ENCODE results near the gene TRABD2B. TPM values are rescaled to one million over a fixed set of nuclear protein-coding genes. Genes with fewer than 3 reads are reported as not detected.

The TRABD2B gene
- total RNA-seq, 1 donor from 2014 or later = 6.2 TPM

DNA sequence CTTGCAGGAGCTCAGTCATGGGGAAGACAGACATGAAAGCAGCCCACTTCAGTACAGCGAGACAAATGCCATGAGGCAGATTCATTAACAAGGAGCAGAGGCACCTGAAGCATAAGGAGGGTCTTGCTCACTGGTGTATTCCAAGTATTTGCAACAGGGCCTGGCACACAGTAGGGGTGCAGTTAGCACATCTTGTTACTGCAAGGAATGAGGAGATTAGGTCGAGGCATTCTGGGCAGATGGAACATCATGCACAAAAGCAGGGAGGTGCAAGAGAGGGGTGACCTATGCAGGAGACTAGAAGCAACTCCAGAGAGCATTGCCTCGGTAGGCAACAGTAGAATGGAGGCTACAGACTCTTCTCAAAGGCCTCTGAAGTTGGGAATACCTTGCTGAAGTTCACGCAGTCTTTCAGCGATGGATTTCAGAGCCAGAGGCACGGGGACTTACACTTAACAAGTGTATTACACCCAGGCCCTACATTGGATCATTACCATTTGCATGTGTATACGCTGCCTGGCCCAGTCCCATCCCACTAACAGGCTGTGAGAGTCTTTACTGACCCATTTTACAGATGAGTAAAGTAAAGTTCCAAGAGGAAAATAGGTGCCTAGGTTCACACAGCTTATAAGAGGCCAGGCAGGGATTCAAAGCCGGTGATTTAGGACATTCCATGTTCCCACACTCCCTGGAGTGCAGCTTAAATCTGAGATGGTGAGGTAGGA is 82.1 kb downstream of the TRABD2B start:
- TF ChIP-seq, protein P1, sequence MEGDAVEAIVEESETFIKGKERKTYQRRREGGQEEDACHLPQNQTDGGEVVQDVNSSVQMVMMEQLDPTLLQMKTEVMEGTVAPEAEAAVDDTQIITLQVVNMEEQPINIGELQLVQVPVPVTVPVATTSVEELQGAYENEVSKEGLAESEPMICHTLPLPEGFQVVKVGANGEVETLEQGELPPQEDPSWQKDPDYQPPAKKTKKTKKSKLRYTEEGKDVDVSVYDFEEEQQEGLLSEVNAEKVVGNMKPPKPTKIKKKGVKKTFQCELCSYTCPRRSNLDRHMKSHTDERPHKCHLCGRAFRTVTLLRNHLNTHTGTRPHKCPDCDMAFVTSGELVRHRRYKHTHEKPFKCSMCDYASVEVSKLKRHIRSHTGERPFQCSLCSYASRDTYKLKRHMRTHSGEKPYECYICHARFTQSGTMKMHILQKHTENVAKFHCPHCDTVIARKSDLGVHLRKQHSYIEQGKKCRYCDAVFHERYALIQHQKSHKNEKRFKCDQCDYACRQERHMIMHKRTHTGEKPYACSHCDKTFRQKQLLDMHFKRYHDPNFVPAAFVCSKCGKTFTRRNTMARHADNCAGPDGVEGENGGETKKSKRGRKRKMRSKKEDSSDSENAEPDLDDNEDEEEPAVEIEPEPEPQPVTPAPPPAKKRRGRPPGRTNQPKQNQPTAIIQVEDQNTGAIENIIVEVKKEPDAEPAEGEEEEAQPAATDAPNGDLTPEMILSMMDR (IDR thresholded peaks at IDR 0.05; ENCODE audit: unreplicated experiment) = no peak
- Mint-ChIP-seq H3K27ac (no peak overlapping the region), H3K36me3 (no peaks in the 10 kb centered on the region), H3K4me1 (peaks cover 24% of the 10 kb centered on the region), H3K4me3 (no peak overlapping the region), H3K27me3 (ENCODE audit: low read depth) (peaks cover 2% of the 10 kb centered on the region), H3K9me3 (no peaks in the 10 kb centered on the region)
- no peak for DNase-seq (ENCODE audit: low spot score in 2 of 2, unreplicated experiment in 2 of 2)

DNA sequence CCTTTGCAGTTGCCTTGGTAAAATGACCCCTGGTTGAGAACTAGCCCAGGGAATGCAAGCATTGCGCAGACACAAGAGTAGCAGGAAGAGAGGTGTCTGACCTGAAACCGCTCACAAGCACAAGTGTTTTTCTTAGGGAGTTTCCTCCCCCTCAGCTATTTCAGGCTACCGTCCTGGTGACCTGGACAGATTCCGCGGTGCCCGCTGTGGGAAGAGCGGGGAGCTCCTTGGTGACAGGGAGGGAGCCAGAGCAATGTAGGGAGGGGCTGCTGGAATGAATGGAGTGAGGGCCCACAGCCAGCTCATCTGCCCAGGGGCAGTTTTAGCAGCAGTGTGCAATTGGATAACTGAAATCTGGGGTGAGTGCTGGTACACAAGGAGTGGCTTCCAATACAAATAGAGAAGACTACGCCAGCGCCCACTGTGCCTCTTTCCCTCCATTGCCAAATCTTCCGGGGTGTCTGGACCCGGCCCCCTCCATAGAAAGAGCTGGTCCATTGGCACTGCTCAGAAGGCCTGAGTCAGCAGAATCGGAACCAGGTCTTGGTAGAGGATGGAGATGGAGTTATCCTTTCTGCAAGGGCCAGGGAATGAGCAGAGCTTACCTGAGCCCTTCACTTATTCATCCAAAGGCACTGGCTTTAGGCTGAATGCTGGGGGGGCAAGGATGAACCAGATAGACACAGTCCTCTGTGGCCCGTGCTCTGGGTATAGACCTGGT is 82.8 kb downstream of the TRABD2B start:
- peaks cover 4% of the 10 kb centered on the region for H3K27me3 Mint-ChIP-seq (ENCODE audit: low read depth)
- TF ChIP-seq, protein P1 (IDR thresholded peaks at IDR 0.05; ENCODE audit: unreplicated experiment) = no peak
- peaks cover 24% of the 10 kb centered on the region for H3K4me1 Mint-ChIP-seq
- H3K4me3 Mint-ChIP-seq = no peak overlapping the region
- H3K27ac Mint-ChIP-seq = no peak overlapping the region
- H3K9me3 Mint-ChIP-seq = no peaks in the 10 kb centered on the region
- no peaks in the 10 kb centered on the region for H3K36me3 Mint-ChIP-seq
- no peak for DNase-seq (ENCODE audit: low spot score in 2 of 2, unreplicated experiment in 2 of 2)

DNA sequence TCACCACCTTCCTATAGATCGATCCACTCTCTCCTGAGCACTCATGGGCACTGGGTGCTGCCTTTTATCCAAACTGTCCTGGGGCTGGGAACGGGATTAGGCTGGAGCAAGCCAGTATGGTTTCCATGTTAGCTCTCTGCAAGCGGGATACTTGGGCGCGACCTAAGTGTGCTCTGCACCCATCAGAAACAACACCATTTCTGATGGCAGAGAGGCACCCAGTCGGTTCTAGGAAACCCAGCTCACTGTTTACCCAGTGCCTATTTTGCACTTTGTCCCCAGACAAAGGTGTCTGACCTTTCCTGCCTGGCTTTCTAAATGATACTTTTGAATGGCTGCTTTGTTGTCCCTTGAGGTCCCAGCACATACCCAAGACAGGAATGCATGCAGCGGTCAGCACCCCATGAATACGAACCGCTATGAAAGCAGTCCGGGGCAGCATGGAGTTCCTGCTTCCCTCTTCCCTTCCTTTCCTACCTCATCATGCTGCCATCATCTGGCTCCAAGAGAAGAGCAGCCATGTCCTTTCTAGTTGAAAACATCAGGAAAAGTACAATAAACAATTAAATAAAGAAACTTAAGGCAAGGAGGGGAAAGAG is 83.9 kb downstream of the TRABD2B start:
- H3K27me3 Mint-ChIP-seq (ENCODE audit: low read depth) = peaks cover 7% of the 10 kb centered on the region

DNA sequence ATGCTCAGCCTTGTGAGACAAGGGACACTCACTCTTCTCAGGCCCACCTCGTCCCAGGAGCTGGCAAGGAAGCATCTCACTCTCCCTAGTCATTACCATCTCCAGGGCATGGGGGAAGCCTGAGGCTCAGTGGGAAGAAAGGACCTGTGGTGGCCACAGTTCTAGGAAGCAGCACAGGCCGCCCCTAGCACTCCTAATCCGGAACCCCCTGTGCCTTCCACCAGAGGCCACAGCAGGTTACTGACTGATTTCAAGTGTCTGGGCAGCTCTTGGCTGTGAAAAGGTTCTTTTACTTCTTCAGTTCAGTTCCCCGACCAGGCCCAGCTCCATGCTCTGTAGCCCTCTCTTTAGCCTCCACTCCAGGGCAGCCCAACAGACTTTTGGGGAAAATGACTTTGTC is 84.4 kb downstream of the TRABD2B start:
- Mint-ChIP-seq H3K27me3 (ENCODE audit: low read depth) (peaks cover 7% of the 10 kb centered on the region), H3K27ac (no peak overlapping the region), H3K9me3 (no peaks in the 10 kb centered on the region), H3K4me3 (no peak overlapping the region), H3K36me3 (no peaks in the 10 kb centered on the region), H3K4me1 (peaks cover 26% of the 10 kb centered on the region)
- no peak for DNase-seq (ENCODE audit: low spot score in 2 of 2, unreplicated experiment in 2 of 2)
- TF ChIP-seq, protein P1 (IDR thresholded peaks at IDR 0.05; ENCODE audit: unreplicated experiment) = no peak

More for the DNA sequence above, 83.9 kb downstream of the TRABD2B start:
- no peak for DNase-seq (ENCODE audit: low spot score in 2 of 2, unreplicated experiment in 2 of 2)
- TF ChIP-seq, protein P1 (IDR thresholded peaks at IDR 0.05; ENCODE audit: unreplicated experiment) = no peak
- Mint-ChIP-seq H3K9me3 (no peaks in the 10 kb centered on the region), H3K36me3 (no peaks in the 10 kb centered on the region), H3K27ac (no peak overlapping the region), H3K4me1 (peaks cover 26% of the 10 kb centered on the region), H3K4me3 (no peak overlapping the region)

DNA sequence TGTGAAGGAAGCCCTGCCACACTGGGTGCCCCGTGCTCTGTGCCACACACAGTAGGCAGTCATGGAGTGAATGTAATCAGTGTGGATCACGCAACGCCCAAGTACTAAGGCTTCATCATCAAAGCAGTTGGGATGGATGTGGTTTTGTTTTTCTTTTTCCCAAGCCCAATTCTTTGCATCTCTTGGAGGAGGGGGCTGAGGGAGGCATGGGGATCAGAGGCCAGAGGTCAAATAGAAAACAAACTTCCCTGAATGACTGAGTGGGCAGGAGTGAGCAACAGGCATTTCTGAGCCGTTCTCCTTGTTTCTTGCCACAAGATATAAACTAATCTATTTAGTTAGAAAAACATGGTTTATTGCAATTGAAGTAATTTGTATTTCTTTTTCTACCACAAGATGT is 85.3 kb downstream of the TRABD2B start:
- peaks cover 29% of the 10 kb centered on the region for H3K4me1 Mint-ChIP-seq
- H3K27me3 Mint-ChIP-seq (ENCODE audit: low read depth) = peaks cover 7% of the 10 kb centered on the region
- TF ChIP-seq, protein P1 (IDR thresholded peaks at IDR 0.05; ENCODE audit: unreplicated experiment) = no peak
- H3K27ac Mint-ChIP-seq = no peak overlapping the region
- H3K4me3 Mint-ChIP-seq = no peak overlapping the region
- H3K9me3 Mint-ChIP-seq = no peaks in the 10 kb centered on the region
- no peaks in the 10 kb centered on the region for H3K36me3 Mint-ChIP-seq
- no peak for DNase-seq (ENCODE audit: low spot score in 2 of 2, unreplicated experiment in 2 of 2)

Data from mesothelial cell of epicardium (in vitro differentiated cells).